ENCODE results near the gene CDYL. TPM values are rescaled to one million over a fixed set of nuclear protein-coding genes. Genes with fewer than 3 reads are reported as not detected.

The CDYL gene
- total and polyA plus RNA-seq, 2 experiments from 2014 or later: 38.0 to 60.8 TPM

DNA sequence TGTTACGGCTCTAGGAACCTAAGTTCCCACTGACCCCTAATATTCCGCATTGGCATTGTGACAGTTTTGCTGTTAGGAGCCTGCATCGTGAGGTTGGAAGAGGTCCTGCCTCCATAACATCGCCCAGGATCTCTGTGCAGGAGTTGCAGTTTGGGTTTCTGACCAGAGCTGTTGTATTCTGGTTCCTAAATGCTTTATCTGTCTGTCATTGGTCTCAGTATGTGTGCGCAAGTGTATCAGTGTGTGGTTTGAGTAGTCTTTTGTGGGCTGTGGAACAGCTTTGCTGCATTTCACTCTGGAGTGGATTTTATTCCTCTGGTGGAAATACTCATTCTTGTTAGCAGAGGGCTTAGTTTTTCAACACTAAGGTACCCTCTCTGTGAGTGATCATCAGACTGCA lies 95.6 kb downstream of the CDYL start:
- TF ChIP-seq, protein P1, sequence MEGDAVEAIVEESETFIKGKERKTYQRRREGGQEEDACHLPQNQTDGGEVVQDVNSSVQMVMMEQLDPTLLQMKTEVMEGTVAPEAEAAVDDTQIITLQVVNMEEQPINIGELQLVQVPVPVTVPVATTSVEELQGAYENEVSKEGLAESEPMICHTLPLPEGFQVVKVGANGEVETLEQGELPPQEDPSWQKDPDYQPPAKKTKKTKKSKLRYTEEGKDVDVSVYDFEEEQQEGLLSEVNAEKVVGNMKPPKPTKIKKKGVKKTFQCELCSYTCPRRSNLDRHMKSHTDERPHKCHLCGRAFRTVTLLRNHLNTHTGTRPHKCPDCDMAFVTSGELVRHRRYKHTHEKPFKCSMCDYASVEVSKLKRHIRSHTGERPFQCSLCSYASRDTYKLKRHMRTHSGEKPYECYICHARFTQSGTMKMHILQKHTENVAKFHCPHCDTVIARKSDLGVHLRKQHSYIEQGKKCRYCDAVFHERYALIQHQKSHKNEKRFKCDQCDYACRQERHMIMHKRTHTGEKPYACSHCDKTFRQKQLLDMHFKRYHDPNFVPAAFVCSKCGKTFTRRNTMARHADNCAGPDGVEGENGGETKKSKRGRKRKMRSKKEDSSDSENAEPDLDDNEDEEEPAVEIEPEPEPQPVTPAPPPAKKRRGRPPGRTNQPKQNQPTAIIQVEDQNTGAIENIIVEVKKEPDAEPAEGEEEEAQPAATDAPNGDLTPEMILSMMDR (IDR thresholded peaks at IDR 0.05; ENCODE audit: low read depth, low read length): no peak
- no peak overlapping the region for H3K4me3 ChIP-seq
- H3K36me3 ChIP-seq: no peaks in the 10 kb centered on the region
- no peaks in the 10 kb centered on the region for H3K27me3 ChIP-seq
- DNase-seq (ENCODE audit: low read depth in 1 of 2, low spot score in 1 of 2): no peak
- H3K9me3 ChIP-seq (ENCODE audit: low read depth): no peaks in the 10 kb centered on the region
- H3K4me1 ChIP-seq (ENCODE audit: low read depth): no peaks in the 10 kb centered on the region
- no peak overlapping the region for H3K27ac ChIP-seq

- Histone ChIP-seq H3K27ac (no peak overlapping the region), H3K4me3 (no peak overlapping the region), H3K9me3 (ENCODE audit: low read depth) (no peaks in the 10 kb centered on the region), H3K4me1 (ENCODE audit: low read depth) (no peaks in the 10 kb centered on the region), H3K36me3 (no peaks in the 10 kb centered on the region), H3K27me3 (no peaks in the 10 kb centered on the region)
- TF ChIP-seq, protein P1 (IDR thresholded peaks at IDR 0.05; ENCODE audit: low read depth, low read length): no peak
- DNase-seq (ENCODE audit: low read depth in 1 of 2, low spot score in 1 of 2): no peak
These were observed 96.6 kb downstream of the CDYL start for GRCh38 chr6:4872841-4873240.

DNA sequence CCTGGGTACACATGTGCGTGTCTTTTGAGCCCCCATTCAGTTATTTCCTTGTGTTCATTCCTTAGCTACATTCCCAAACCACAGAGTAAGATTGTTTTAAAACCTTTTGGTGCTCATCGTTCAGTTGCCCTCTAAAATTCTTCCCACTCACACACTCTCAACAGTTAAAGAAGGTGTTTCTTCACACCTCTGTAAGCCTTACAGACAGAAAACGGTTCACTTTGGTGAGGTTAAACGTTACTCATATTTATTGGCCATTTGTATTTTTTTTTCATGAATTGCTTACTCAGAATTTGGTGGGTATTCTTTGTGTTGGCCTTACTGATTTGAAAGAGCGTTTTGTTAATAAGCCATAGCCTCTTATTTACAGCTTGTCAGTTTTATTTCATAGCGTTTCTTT lies 97.7 kb downstream of the CDYL start:
- H3K9me3 ChIP-seq (ENCODE audit: low read depth): no peaks in the 10 kb centered on the region
- H3K27me3 ChIP-seq: no peaks in the 10 kb centered on the region
- H3K27ac ChIP-seq: no peak overlapping the region
- H3K4me1 ChIP-seq (ENCODE audit: low read depth): no peaks in the 10 kb centered on the region
- TF ChIP-seq, protein P1 (IDR thresholded peaks at IDR 0.05; ENCODE audit: low read depth, low read length): no peak
- H3K36me3 ChIP-seq: no peaks in the 10 kb centered on the region
- no peak overlapping the region for H3K4me3 ChIP-seq
- no peak for DNase-seq (ENCODE audit: low read depth in 1 of 2, low spot score in 1 of 2)

- peak in 1 of 2 donors; percentile 8 for DNase-seq (ENCODE audit: low read depth in 1 of 2, low spot score in 1 of 2)
- no peak overlapping the region for H3K4me3 ChIP-seq
- no peak overlapping the region for H3K27ac ChIP-seq
- TF ChIP-seq, protein P1 (IDR thresholded peaks at IDR 0.05; ENCODE audit: low read depth, low read length): no peak
- no peaks in the 10 kb centered on the region for H3K9me3 ChIP-seq (ENCODE audit: low read depth)
- no peaks in the 10 kb centered on the region for H3K27me3 ChIP-seq
- peaks cover 7% of the 10 kb centered on the region for H3K4me1 ChIP-seq (ENCODE audit: low read depth)
- no peaks in the 10 kb centered on the region for H3K36me3 ChIP-seq
These were observed 103.6 kb downstream of the CDYL start for GRCh38 chr6:4879741-4880275.

GRCh38 chr6:4880363-4880762 lies 104.2 kb downstream of the CDYL start:
- Histone ChIP-seq H3K4me1 (ENCODE audit: low read depth) (peaks cover 7% of the 10 kb centered on the region), H3K4me3 (no peak overlapping the region), H3K27ac (no peak overlapping the region), H3K9me3 (ENCODE audit: low read depth) (no peaks in the 10 kb centered on the region), H3K36me3 (no peaks in the 10 kb centered on the region), H3K27me3 (no peaks in the 10 kb centered on the region)
- no peak for DNase-seq (ENCODE audit: low read depth in 1 of 2, low spot score in 1 of 2)
- TF ChIP-seq, protein P1 (IDR thresholded peaks at IDR 0.05; ENCODE audit: low read depth, low read length): no peak

Data from cardiac muscle cell (in vitro differentiated cells and primary cell).